DMS153 (cell line): ENCODE data around the gene TNNT2.

Experiments used
- DNase-seq: peaks from one replicate; lab custom pipeline; 2025; lab: John Stamatoyannopoulos, UW

Gene TNNT2

GRCh38 chr1:201334325-201335173 is 42.9 kb downstream of the TNNT2 start:
- no peak for DNase-seq

DNA sequence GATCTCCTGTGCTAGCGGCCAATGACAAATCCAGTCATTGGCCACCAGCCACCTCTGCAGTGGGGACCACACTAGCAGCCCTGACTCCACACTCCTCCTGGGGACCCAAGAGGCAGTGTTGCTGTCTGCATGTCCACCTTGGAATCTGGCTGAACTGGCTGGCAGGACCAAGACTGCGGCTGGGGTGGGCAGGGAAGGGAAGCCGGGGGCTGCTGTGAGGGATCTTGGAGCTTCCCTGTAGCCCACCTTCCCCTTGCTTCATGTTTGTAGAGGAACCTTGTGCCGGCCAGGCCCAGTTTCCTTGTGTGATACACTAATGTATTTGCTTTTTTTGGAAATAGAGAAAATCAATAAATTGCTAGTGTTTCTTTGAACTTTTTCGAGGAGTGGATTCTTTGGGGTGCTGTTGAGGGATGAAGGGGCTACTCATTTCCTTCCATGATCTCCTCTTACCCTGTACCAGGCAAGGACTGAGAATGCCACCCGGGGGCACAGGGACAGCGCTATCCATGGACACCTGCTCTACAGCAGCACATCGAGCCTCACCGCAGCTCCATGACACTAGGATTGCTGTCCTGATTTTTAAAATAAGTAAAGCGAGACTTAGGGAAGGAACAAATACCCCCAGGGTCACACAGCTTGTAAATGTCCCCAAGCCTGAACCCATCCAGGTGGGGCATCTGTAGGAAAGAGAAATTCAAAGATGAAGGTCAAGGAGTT is 44.7 kb downstream of the TNNT2 start:
- DNase-seq, result no peak

- DNase-seq, result no peak
These were observed 45.5 kb downstream of the TNNT2 start for GRCh38 chr1:201332021-201332420.

GRCh38 chr1:201331166-201331565 is 46.3 kb downstream of the TNNT2 start:
- DNase-seq, result no peak

- DNase-seq, result no peak
These were observed 46.9 kb downstream of the TNNT2 start for GRCh38 chr1:201330541-201330940.

GRCh38 chr1:201329801-201330200 is 47.7 kb downstream of the TNNT2 start:
- no peak for DNase-seq

- DNase-seq, result no peak
These were observed 48.2 kb downstream of the TNNT2 start for GRCh38 chr1:201329286-201329685.

GRCh38 chr1:201328576-201328975 is 48.9 kb downstream of the TNNT2 start:
- no peak for DNase-seq

GRCh38 chr1:201327687-201328240 is 49.7 kb downstream of the TNNT2 start:
- DNase-seq, result no peak

DNA sequence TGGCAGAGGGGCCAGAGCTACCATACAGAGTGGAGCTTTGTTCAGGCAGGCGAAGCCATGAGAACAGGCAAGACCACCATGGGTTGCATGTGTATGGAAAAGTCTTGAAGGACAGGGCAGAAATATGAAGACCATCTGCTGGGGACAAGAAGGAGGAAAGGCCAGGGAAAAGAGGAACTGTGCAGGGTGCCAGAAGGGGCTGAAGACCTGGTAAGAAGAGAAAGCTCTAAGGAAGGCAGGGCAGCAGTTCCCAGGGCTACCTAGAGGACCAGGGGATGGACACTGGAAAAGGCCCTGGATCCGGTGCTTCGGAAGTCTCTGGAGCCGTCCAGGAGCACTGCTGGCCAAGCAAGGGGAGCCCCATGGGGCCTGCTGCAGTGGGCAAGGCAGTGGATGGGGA is 50.8 kb downstream of the TNNT2 start:
- no peak for DNase-seq

DNA sequence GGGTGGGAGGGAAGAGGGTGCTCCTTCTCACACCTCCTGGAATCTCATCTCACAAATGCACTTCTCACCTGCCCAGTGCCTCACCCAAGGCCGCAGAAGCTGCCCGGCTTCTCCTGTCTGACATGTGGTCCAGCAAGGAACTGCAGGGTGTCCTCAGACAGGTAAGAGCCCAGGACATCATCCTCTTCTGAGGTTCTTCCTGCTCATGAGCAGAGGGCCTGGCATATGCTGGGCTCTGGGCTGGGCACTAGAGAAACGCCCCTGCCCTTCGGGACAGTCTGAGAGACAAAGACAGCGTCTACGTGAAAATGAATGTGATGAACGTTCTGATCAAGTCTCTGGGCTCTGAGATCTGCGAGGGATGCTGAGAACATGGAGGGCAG is 51.8 kb downstream of the TNNT2 start:
- no peak for DNase-seq

- no peak for DNase-seq
These were observed 52.4 kb downstream of the TNNT2 start for GRCh38 chr1:201324821-201325677.

DNA sequence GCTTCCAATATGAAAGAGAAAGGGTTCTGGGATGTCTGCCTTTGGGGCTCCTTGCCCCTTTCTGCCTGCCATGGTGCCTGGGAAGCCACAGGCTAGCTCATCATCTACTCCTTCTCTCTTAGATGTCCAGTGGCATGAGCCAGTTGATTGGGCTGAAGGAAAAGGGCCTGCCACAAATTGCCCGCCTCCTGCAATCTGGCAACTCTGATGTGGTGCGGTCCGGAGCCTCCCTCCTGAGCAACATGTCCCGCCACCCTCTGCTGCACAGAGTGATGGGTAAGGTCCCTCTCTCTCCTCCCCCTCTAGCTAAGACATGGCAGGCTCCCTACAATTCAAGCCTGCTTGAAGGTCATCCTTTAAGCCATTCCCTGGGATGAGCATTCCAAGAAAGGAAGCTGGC is 53.2 kb downstream of the TNNT2 start:
- no peak for DNase-seq

DNA sequence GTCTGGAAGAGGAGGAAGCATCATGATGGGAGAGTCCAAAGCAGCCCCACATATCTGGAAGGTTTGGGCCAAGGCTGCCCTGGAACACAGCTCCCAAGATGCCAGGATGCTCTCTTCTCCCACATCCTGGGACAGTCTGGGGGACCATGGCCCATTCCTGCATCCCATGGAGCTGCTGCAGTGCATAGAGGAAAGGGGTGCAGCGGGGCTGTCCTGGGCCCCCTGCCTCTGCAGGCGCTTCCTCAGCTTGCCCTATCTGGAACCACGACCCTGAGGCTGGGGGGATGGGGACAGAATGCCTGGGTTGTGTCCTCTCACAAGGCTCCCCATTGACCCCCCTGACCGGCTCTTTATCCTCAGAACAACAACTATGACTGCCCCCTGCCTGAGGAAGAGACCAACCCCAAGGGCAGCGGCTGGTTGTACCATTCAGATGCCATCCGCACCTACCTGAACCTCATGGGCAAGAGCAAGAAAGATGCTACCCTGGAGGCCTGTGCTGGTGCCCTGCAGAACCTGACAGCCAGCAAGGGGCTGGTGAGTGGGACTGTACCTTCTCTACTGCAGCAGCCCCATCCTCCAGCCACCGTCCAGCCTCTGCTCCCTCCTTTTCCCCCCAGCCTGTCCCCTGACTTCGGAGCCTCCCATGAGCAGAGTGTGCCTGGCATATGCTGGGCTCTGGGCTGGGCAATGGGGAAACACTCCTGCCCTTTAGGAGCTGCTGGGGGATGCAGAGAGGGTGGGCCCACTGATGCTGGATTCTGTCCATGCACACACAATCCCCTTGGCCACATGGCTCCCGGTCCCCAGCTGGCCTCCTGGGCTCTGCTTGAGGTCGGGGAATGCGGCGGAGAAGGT is 54.6 kb downstream of the TNNT2 start:
- no peak for DNase-seq

- no peak for DNase-seq
These were observed 55.6 kb downstream of the TNNT2 start for GRCh38 chr1:201321826-201322390.

DNA sequence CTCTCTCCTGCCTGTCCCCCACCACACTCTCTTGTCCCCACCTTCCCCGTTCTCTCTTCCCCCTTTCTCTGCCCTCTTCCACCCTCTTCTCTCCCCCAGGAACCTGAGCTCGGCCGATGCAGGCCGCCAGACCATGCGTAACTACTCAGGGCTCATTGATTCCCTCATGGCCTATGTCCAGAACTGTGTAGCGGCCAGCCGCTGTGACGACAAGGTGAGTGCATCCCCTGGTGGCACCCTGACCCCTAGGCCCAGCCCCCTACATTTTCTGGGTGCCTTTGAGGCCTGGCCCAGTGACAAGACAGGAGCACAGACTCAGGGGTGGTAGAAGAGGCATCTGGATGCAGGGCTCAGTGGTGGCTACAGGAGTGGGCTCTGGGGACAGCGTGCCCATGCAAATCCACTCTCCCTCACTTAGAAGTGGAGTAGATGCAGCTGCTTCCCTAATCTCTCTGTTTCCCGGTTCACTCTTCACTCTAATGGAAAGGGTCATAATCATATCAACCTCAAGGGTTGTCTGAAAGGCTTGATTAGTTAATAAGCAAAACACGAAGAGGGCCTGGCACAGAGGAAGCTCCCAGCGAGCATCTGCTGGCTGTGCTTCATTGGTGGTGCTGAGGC is 57.2 kb downstream of the TNNT2 start:
- DNase-seq, result no peak

GRCh38 chr1:201319631-201320030 is 57.8 kb downstream of the TNNT2 start:
- no peak for DNase-seq

DNA sequence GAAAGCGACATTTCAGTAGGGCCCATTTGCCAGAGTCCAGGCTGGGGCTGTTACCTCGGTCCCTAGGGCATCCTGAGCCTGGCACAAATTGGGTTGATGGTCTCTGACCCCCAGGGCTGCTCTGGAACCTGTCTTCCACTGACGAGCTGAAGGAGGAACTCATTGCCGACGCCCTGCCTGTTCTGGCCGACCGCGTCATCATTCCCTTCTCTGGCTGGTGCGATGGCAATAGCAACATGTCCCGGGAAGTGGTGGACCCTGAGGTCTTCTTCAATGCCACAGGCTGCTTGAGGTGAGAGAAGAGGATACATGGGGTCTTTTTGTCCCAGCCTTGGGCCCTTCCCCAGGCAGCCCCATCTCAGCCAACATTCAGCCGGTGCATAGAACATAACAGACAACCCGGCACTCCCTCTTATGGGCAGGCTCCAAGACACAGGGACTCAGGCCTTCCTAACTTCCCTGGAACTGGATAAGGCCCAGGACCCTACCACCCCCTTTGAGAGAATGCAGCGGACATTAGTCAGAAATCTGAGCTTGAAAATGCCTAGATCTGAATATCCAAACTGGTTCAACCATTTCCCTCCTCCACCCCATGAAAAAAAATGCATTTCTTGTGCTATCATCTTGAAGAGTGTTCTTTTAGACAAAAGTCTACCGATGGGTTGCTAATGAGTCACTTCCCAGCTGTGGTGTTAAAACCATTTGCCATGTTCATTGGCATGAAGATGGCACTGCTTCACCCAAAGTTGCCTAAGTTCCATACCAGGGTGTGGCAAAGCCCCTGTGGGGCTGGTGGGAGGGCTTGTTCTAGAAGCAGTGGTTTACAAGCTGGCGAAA is 58.8 kb downstream of the TNNT2 start:
- no peak for DNase-seq

DNA sequence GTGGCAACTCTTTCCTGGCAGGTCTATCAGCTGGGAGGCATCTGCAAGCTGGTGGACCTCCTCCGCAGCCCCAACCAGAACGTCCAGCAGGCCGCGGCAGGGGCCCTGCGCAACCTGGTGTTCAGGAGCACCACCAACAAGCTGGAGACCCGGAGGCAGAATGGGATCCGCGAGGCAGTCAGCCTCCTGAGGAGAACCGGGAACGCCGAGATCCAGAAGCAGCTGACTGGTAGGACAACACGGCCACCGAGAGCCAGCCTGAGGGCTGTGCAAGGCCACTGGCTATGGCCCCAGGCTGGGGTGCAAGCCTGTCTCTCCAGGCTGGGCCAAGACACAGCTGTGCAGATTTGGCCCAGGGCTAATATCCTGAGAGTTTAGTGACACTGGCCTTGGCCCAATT is 59.9 kb downstream of the TNNT2 start:
- no peak for DNase-seq

GRCh38 chr1:201316556-201316955 is 60.9 kb downstream of the TNNT2 start:
- no peak for DNase-seq
